ENCODE results near the gene BRD9. TPM values are rescaled to one million over a fixed set of nuclear protein-coding genes. Genes with fewer than 3 reads are reported as not detected.
"Not testable (repeated sequence)": the region's sequence is repeated elsewhere in the genome, so short reads cannot be mapped to it uniquely, and the experiment has no call there.

The BRD9 gene
- total and polyA plus RNA-seq, 5 donors: 17.1 to 41.3 (median 32.8) TPM

GRCh38 chr5:847212-847611, 45.4 kb downstream of the BRD9 start:
- intact Hi-C loops (cut with DNase I): loop anchor here in 1 of 4 donors (10.0 kb wide), 1 partner anchor 92 kb away; no protein-coding TSS in a partner anchor
- ATAC-seq (peak in 1 of 2 donors; percentile 1), DNase-seq (peak in 1 of 3 donors; percentile 23)
- H3K27me3 ChIP-seq (ENCODE audit: control insufficient read depth, insufficient read depth); H3K9me3 ChIP-seq (ENCODE audit: control insufficient read depth, low read length); H3K27ac ChIP-seq (ENCODE audit: low read length); H3K4me3 ChIP-seq (ENCODE audit: low read length); H3K4me1 ChIP-seq (ENCODE audit: control insufficient read depth, insufficient read depth, low read length): not testable (repeated sequence)
- WGBS: 90% methylated on average over 8 of the region's 18 CpGs

GRCh38 chr5:846602-847091, 46.0 kb downstream of the BRD9 start:
- ATAC-seq; H3K27ac ChIP-seq (ENCODE audit: low read length); H3K9me3 ChIP-seq (ENCODE audit: control insufficient read depth, low read length); H3K4me3 ChIP-seq (ENCODE audit: low read length); H3K27me3 ChIP-seq (ENCODE audit: control insufficient read depth, insufficient read depth); H3K4me1 ChIP-seq (ENCODE audit: control insufficient read depth, insufficient read depth, low read length): not testable (repeated sequence)
- DNase-seq: peak in 2 of 3 donors; percentile 29 to 39
- intact Hi-C loops (cut with DNase I): loop anchor here in 1 of 4 donors (10.0 kb wide), 1 partner anchor 92 kb away; no protein-coding TSS in a partner anchor
- 87% methylated on average over 18 of the region's 18 CpGs for WGBS

GRCh38 chr5:845676-846601, 46.7 kb downstream of the BRD9 start:
- 80% methylated on average over 25 of the region's 35 CpGs for WGBS
- not testable (repeated sequence) for H3K4me3 ChIP-seq (ENCODE audit: low read length); ATAC-seq; H3K27me3 ChIP-seq (ENCODE audit: control insufficient read depth, insufficient read depth); H3K9me3 ChIP-seq (ENCODE audit: control insufficient read depth, low read length); H3K27ac ChIP-seq (ENCODE audit: low read length); H3K4me1 ChIP-seq (ENCODE audit: control insufficient read depth, insufficient read depth, low read length)
- DNase-seq: peak in 1 of 3 donors; percentile 44
- intact Hi-C loops (cut with DNase I): loop anchor here in 1 of 4 donors (10.0 kb wide), 1 partner anchor 91 kb away; no protein-coding TSS in a partner anchor

GRCh38 chr5:845031-845675, 47.4 kb downstream of the BRD9 start:
- WGBS: 79% methylated on average over 13 of the region's 21 CpGs
- H3K4me3 ChIP-seq (ENCODE audit: low read length); H3K9me3 ChIP-seq (ENCODE audit: control insufficient read depth, low read length); H3K4me1 ChIP-seq (ENCODE audit: control insufficient read depth, insufficient read depth, low read length); H3K27ac ChIP-seq (ENCODE audit: low read length); H3K27me3 ChIP-seq (ENCODE audit: control insufficient read depth, insufficient read depth): not testable (repeated sequence)
- intact Hi-C loops (cut with DNase I): loop anchor here in 1 of 4 donors (10.0 kb wide), 1 partner anchor 90 kb away; no protein-coding TSS in a partner anchor
- ATAC-seq (peak in 1 of 2 donors; percentile 1), DNase-seq (peak in 2 of 3 donors; percentile 50 to 52)

- 95% methylated on average over 14 of the region's 16 CpGs for WGBS
- H3K4me3 ChIP-seq (ENCODE audit: low read length); H3K9me3 ChIP-seq (ENCODE audit: control insufficient read depth, low read length); ATAC-seq; H3K4me1 ChIP-seq (ENCODE audit: control insufficient read depth, insufficient read depth, low read length); H3K27ac ChIP-seq (ENCODE audit: low read length); H3K27me3 ChIP-seq (ENCODE audit: control insufficient read depth, insufficient read depth): not testable (repeated sequence)
- DNase-seq: peak in 1 of 3 donors; percentile 30
- intact Hi-C loops (cut with DNase I): loop anchor here in 2 of 4 donors (5.0 to 10.0 kb wide), 2 partner anchors 90 to 97 kb away; no protein-coding TSS in a partner anchor
Measured at GRCh38 chr5:844426-844825, 48.2 kb downstream of the BRD9 start.

- H3K27ac ChIP-seq (ENCODE audit: low read length); H3K4me1 ChIP-seq (ENCODE audit: control insufficient read depth, insufficient read depth, low read length); H3K9me3 ChIP-seq (ENCODE audit: control insufficient read depth, low read length); H3K4me3 ChIP-seq (ENCODE audit: low read length); H3K27me3 ChIP-seq (ENCODE audit: control insufficient read depth, insufficient read depth): not testable (repeated sequence)
- WGBS: 86% methylated on average over 22 of the region's 22 CpGs
- ATAC-seq (peak in 1 of 2 donors; percentile 3), DNase-seq (peak in 1 of 3 donors; percentile 51)
- intact Hi-C loops (cut with DNase I): loop anchor here in 2 of 4 donors (5.0 to 10.0 kb wide), 2 partner anchors 89 to 97 kb away; no protein-coding TSS in a partner anchor
Measured at GRCh38 chr5:843926-844325, 48.7 kb downstream of the BRD9 start.

GRCh38 chr5:843371-843770, 49.2 kb downstream of the BRD9 start:
- WGBS: 94% methylated on average over 16 of the region's 26 CpGs
- intact Hi-C loops (cut with DNase I): loop anchor here in 2 of 4 donors (5.0 to 10.0 kb wide), 2 partner anchors 89 to 96 kb away; no protein-coding TSS in a partner anchor

GRCh38 chr5:842402-843221, 50.0 kb downstream of the BRD9 start:
- DNase-seq: peak in 2 of 3 donors; percentile 33 to 52
- not testable (repeated sequence) for H3K4me3 ChIP-seq (ENCODE audit: low read length); H3K27me3 ChIP-seq (ENCODE audit: control insufficient read depth, insufficient read depth); H3K9me3 ChIP-seq (ENCODE audit: control insufficient read depth, low read length); H3K27ac ChIP-seq (ENCODE audit: low read length); H3K4me1 ChIP-seq (ENCODE audit: control insufficient read depth, insufficient read depth, low read length)
- 83% methylated on average over 27 of the region's 32 CpGs for WGBS
- intact Hi-C loops (cut with DNase I): loop anchor here in 2 of 4 donors (5.0 to 10.0 kb wide), 2 partner anchors 88 to 95 kb away; no protein-coding TSS in a partner anchor
- peak in 1 of 2 donors; percentile 2 for ATAC-seq

More at GRCh38 chr5:843371-843770, 49.2 kb downstream of the BRD9 start:
- not testable (repeated sequence) for H3K4me1 ChIP-seq (ENCODE audit: control insufficient read depth, insufficient read depth, low read length); H3K4me3 ChIP-seq (ENCODE audit: low read length); H3K9me3 ChIP-seq (ENCODE audit: control insufficient read depth, low read length); H3K27me3 ChIP-seq (ENCODE audit: control insufficient read depth, insufficient read depth); H3K27ac ChIP-seq (ENCODE audit: low read length)
- DNase-seq (peak in 1 of 3 donors; percentile 44), ATAC-seq (peak in 1 of 2 donors; percentile 1)

GRCh38 chr5:841531-842401, 50.8 kb downstream of the BRD9 start:
- H3K4me1 ChIP-seq (ENCODE audit: control insufficient read depth, insufficient read depth, low read length); ATAC-seq; H3K27ac ChIP-seq (ENCODE audit: low read length); H3K4me3 ChIP-seq (ENCODE audit: low read length); H3K9me3 ChIP-seq (ENCODE audit: control insufficient read depth, low read length); H3K27me3 ChIP-seq (ENCODE audit: control insufficient read depth, insufficient read depth): not testable (repeated sequence)
- peak in 2 of 3 donors; percentile 29 to 37 for DNase-seq
- intact Hi-C loops (cut with DNase I): loop anchor here in 2 of 4 donors (5.0 to 10.0 kb wide), 2 partner anchors 87 to 94 kb away; no protein-coding TSS in a partner anchor
- 82% methylated on average over 14 of the region's 15 CpGs for WGBS

Measured in right cardiac atrium (tissue), 5 donors.